HepG2 (cell line): ENCODE measurements around the gene TNFRSF25. TPM values are rescaled to one million over a fixed set of nuclear protein-coding genes. Genes with fewer than 3 reads are reported as not detected.

Experiments used
- ATAC-seq: fragments of 200-7000 bp; cut with Tn5 transposase; 3 replicates; pipeline ENCODE4 v1.9.1; 2020; ENCODE audit warnings: mild to moderate bottlenecking, moderate library complexity
- BruUV-seq: library from RNA; stranded (reverse); fragments of 400-500 nt; replicated peaks from 2 replicates; lab custom pipeline; 2021; lab: Mats Ljungman, UMichigan
- CTCF ChIA-PET: fragments of 300-600 bp; formaldehyde crosslinking; extraction: SDS; loops from one replicate; lab custom pipeline; 2021; ENCODE audit warnings: low total read pairs, inconsistent platforms, low intra/inter-chr PET ratio; lab: Yijun Ruan, JAX
- POLR2A ChIA-PET: fragments of 350-600 bp; sonication (Branson Sonifier 250); formaldehyde crosslinking; loops from one replicate; lab custom pipeline; 2020; ENCODE audit warnings: antibody characterized with exemption, inconsistent platforms; lab: Yijun Ruan, JAX
- DNase-seq: peaks from one replicate; pipeline ENCODE4 v3.0.0-alpha.2; 2015; ENCODE audit warnings: low spot score
- FAIRE-seq: peaks from 3 replicates; lab custom pipeline; 2011; peaks lifted over from hg19 to GRCh38; lab: Jason Lieb, UNC
- H2AFZ ChIP-seq: one replicate; pipeline ENCODE4 v1.6.1; 2011; ENCODE audit warnings: low read length, inconsistent platforms
- H3K27ac ChIP-seq: fragments of 300-600 bp; 3 replicates; pipeline ENCODE4 v1.8.0; 2011; ENCODE audit warnings: mixed run types, mild to moderate bottlenecking, mixed read lengths, low read length, inconsistent platforms; ENCODE audit not compliant: insufficient read depth; ENCODE audit errors: extremely low read length
- H3K27me3 ChIP-seq, 2 experiments: fragments of 200-600 bp in 1 of 2; 2 replicates in 1 of 2; 3 replicates in 1 of 2; pipeline versions ENCODE4 v1.6.0 to v1.8.0; 2011; ENCODE audit warnings: low read length in 2 of 2, mild to moderate bottlenecking in 2 of 2, moderate library complexity in 2 of 2, inconsistent platforms in 1 of 2; ENCODE audit not compliant: insufficient read depth in 2 of 2, control insufficient read depth in 1 of 2
- H3K36me3 ChIP-seq, 2 experiments: fragments of 200-600 bp in 1 of 2; replicated peaks in 1 of 2; 2 replicates in 1 of 2; 3 replicates in 1 of 2; pipeline versions ENCODE4 v1.5.1 to v1.8.0; 2011; ENCODE audit warnings: low read length in 2 of 2, inconsistent platforms in 1 of 2; ENCODE audit not compliant: insufficient read depth in 2 of 2, control insufficient read depth in 1 of 2
- H3K4me1 ChIP-seq: 2 replicates; pipeline ENCODE4 v1.5.1; 2012; ENCODE audit warnings: low read length, inconsistent platforms; ENCODE audit not compliant: insufficient read depth
- H3K4me2 ChIP-seq: 2 replicates; pipeline ENCODE4 v1.6.0; 2011; ENCODE audit warnings: low read depth, low read length, inconsistent platforms
- H3K4me3 ChIP-seq, 3 experiments: fragments of 200-600 bp in 1 of 3; sonication (generic), shearing (Covaris generic) in 1 of 3; replicated peaks in 1 of 3; 2 replicates each; pipeline ENCODE4 v1.5.1; 2011 to 2016; ENCODE audit warnings: low read length in 3 of 3, inconsistent platforms in 2 of 3, low read depth in 2 of 3, mild to moderate bottlenecking in 2 of 3, control low read depth in 1 of 3, mixed read lengths in 1 of 3; ENCODE audit not compliant: insufficient read depth in 1 of 3
- H3K79me2 ChIP-seq: one replicate; pipeline ENCODE4 v1.6.1; 2011; ENCODE audit warnings: low read length, inconsistent platforms; ENCODE audit not compliant: insufficient read depth
- H3K9ac ChIP-seq: 2 replicates; pipeline ENCODE4 v1.6.0; 2011; ENCODE audit warnings: mild to moderate bottlenecking, low read depth, low read length, inconsistent platforms; ENCODE audit not compliant: insufficient read depth
- H3K9me3 ChIP-seq: 2 replicates; pipeline ENCODE4 v1.5.1; 2012; ENCODE audit warnings: mild to moderate bottlenecking, low read length
- H4K20me1 ChIP-seq: 2 replicates; pipeline ENCODE4 v1.6.0; 2011; ENCODE audit warnings: inconsistent platforms, mild to moderate bottlenecking, low read length, moderate library complexity; ENCODE audit not compliant: insufficient read depth
- NCOA2 ChIP-seq: sonication (generic); formaldehyde crosslinking; IDR thresholded peaks from 2 replicates; pipeline ENCODE4 v1.8.0; 2022; ENCODE audit warnings: inconsistent platforms
- PITX1 ChIP-seq: sonication (generic); formaldehyde crosslinking; IDR thresholded peaks from 2 replicates; pipeline ENCODE4 v1.5.1; 2020; ENCODE audit warnings: mild to moderate bottlenecking, missing genetic modification reagents
- RCOR2 ChIP-seq: IDR thresholded peaks from 2 replicates; pipeline ENCODE4 v1.6.1; 2016; ENCODE audit warnings: missing biosample characterization, missing genetic modification reagents
- SALL1 ChIP-seq: sonication (generic); formaldehyde crosslinking; IDR thresholded peaks from 2 replicates; pipeline ENCODE4 v1.8.0; 2022; ENCODE audit warnings: mild to moderate bottlenecking, missing genetic modification reagents
- ZEB1 ChIP-seq: IDR thresholded peaks from 2 replicates; pipeline ENCODE4 v1.6.1; 2012; ENCODE audit warnings: mild to moderate bottlenecking, low read depth, inconsistent platforms; ENCODE audit not compliant: insufficient replicate concordance
- ZNF562 ChIP-seq: sonication (generic); formaldehyde crosslinking; IDR thresholded peaks from 2 replicates; pipeline ENCODE4 v1.8.0; 2022; ENCODE audit warnings: missing genetic modification reagents, borderline replicate concordance
- ZNF891 ChIP-seq: sonication (generic); formaldehyde crosslinking; IDR thresholded peaks from 2 replicates; pipeline ENCODE4 v1.5.0; 2020; ENCODE audit warnings: mild to moderate bottlenecking, missing genetic modification reagents
- WGBS: methylation state at CpG from one replicate; pipeline ENCODE4 v1.1.6; 2017; ENCODE audit warnings: low lambda C conversion rate; 5-methylcytosine and 5-hydroxymethylcytosine counted together
- in situ Hi-C: cut with HindIII; loops from 2 replicates; pipeline ENCODE4 v1.10.0; 2017; ENCODE audit warnings: low pct_unique_long_range_greater_than_20kb; ENCODE audit not compliant: extremely low pct_ligation_motif_present
- intact Hi-C: fragments of 100-400 bp; cut with micrococcal nuclease; formaldehyde crosslinking; loops from one replicate; pipeline ENCODE4 v1.10.0; 2022; ENCODE audit not compliant: unreplicated experiment
- polyA plus RNA-seq, 8 experiments: library from polyadenylated mRNA; depleted of rRNA in 3 of 8; stranded (reverse) in 7 of 8; unstranded in 1 of 8; fragments of >200 nt; fragmentation: Illumina TruSeq in 4 of 8; extraction: Trizol in 4 of 8; gene quantifications; 2 replicates each; pipeline versions ENCODE4 v1.2.1 to v1.2.3, GENCODE V29; 2011 to 2016; ENCODE audit warnings: low read depth in 4 of 8, missing spikeins in 1 of 8, mixed read lengths in 1 of 8; ENCODE audit not compliant: insufficient read depth in 1 of 8
- total RNA-seq, 5 experiments: library from RNA; depleted of rRNA; stranded (reverse); fragments of >200 nt; fragmentation: Illumina TruSeq; extraction: Trizol; gene quantifications; 2 replicates each; pipeline ENCODE4 v1.2.3, GENCODE V29; 2016; ENCODE audit warnings: low read depth in 1 of 5
- TF ChIP-seq, protein P1 (sequence below): sonication (generic); formaldehyde crosslinking; IDR thresholded peaks from 2 replicates; pipeline ENCODE4 v1.4.0; 2020; ENCODE audit warnings: missing genetic modification reagents, borderline replicate concordance
- TF ChIP-seq, protein P2 (sequence below): sonication (generic); formaldehyde crosslinking; IDR thresholded peaks from 2 replicates; pipeline ENCODE4 v1.4.0; 2020; ENCODE audit warnings: mild to moderate bottlenecking, missing genetic modification reagents
- TF ChIP-seq, protein P3 (sequence below): sonication (generic); formaldehyde crosslinking; IDR thresholded peaks from 2 replicates; pipeline ENCODE4 v1.8.1; 2022; ENCODE audit warnings: low read depth, mild to moderate bottlenecking, missing genetic modification reagents
- TF ChIP-seq, protein P4 (sequence below): sonication (generic); formaldehyde crosslinking; IDR thresholded peaks from 2 replicates; pipeline ENCODE4 v1.5.0; 2020; ENCODE audit warnings: missing genetic modification reagents
- TF ChIP-seq, protein P5 (sequence below): sonication (generic); formaldehyde crosslinking; conservative IDR thresholded peaks from 2 replicates; pipeline ENCODE4 v1.8.0; 2022; ENCODE audit warnings: missing genetic modification reagents

TNFRSF25 gene
- total and polyA plus RNA-seq, 2 of the 13 experiments (the other 11 are each of a cell fraction or from before 2014, with no cell fraction given), result 1.4 to 1.5 TPM

DNA sequence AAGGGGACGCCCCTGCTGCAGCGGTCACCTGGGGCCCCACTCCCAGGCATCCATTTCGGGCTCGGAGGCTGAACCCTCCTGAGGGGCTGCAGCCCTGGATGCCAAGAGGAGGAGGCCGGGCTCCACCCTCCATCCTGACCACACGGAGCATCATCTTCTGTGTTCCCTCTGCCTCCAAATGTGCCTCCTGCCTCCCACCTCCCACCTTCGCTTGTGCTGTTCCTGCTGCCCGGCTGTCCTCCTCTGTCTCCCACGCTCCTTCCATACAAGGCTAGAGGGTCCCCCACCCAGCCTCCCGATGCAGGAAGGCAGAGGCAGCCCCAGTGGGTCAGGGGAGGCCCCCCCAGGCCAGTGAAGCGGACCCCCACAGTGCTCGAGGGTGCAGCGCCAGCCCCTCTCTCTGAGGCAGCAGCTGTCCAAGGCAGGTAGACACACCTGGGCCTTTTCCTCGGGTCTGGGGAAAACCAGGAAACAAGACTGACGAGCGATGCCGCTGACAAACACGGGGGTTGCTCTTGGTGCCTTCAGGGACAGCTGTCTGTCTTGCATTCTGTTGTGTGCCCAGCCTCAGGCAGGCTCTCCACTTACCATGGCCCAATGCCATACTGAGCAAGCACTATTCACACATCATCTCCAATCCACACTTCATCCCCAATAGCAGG is 42.3 kb upstream of the TNFRSF25 start:
- no TSS peak for BruUV-seq
- FAIRE-seq (no peak), ATAC-seq (no peak), DNase-seq (no peak)
- TF ChIP-seq SALL1 (CRISPR knock-in tag), result no peak
- TF ChIP-seq ZNF562 (CRISPR knock-in tag), result no peak
- no peak for TF ChIP-seq ZNF891 (CRISPR knock-in tag)
- no peak for TF ChIP-seq PITX1 (CRISPR knock-in tag)
- TF ChIP-seq, protein P1, sequence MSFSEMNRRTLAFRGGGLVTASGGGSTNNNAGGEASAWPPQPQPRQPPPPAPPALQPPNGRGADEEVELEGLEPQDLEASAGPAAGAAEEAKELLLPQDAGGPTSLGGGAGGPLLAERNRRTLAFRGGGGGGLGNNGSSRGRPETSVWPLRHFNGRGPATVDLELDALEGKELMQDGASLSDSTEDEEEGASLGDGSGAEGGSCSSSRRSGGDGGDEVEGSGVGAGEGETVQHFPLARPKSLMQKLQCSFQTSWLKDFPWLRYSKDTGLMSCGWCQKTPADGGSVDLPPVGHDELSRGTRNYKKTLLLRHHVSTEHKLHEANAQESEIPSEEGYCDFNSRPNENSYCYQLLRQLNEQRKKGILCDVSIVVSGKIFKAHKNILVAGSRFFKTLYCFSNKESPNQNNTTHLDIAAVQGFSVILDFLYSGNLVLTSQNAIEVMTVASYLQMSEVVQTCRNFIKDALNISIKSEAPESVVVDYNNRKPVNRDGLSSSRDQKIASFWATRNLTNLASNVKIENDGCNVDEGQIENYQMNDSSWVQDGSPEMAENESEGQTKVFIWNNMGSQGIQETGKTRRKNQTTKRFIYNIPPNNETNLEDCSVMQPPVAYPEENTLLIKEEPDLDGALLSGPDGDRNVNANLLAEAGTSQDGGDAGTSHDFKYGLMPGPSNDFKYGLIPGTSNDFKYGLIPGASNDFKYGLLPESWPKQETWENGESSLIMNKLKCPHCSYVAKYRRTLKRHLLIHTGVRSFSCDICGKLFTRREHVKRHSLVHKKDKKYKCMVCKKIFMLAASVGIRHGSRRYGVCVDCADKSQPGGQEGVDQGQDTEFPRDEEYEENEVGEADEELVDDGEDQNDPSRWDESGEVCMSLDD (CRISPR knock-in tag), result no peak
- TF ChIP-seq, protein P2, sequence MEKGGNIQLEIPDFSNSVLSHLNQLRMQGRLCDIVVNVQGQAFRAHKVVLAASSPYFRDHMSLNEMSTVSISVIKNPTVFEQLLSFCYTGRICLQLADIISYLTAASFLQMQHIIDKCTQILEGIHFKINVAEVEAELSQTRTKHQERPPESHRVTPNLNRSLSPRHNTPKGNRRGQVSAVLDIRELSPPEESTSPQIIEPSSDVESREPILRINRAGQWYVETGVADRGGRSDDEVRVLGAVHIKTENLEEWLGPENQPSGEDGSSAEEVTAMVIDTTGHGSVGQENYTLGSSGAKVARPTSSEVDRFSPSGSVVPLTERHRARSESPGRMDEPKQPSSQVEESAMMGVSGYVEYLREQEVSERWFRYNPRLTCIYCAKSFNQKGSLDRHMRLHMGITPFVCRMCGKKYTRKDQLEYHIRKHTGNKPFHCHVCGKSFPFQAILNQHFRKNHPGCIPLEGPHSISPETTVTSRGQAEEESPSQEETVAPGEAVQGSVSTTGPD, result no peak
- no peak for TF ChIP-seq RCOR2 (CRISPR knock-in tag)
- TF ChIP-seq, protein P3, sequence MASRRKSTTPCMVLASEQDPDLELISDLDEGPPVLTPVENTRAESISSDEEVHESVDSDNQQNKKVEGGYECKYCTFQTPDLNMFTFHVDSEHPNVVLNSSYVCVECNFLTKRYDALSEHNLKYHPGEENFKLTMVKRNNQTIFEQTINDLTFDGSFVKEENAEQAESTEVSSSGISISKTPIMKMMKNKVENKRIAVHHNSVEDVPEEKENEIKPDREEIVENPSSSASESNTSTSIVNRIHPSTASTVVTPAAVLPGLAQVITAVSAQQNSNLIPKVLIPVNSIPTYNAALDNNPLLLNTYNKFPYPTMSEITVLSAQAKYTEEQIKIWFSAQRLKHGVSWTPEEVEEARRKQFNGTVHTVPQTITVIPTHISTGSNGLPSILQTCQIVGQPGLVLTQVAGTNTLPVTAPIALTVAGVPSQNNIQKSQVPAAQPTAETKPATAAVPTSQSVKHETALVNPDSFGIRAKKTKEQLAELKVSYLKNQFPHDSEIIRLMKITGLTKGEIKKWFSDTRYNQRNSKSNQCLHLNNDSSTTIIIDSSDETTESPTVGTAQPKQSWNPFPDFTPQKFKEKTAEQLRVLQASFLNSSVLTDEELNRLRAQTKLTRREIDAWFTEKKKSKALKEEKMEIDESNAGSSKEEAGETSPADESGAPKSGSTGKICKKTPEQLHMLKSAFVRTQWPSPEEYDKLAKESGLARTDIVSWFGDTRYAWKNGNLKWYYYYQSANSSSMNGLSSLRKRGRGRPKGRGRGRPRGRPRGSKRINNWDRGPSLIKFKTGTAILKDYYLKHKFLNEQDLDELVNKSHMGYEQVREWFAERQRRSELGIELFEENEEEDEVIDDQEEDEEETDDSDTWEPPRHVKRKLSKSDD, result no peak
- TF ChIP-seq NCOA2 (CRISPR knock-in tag), result no peak
- TF ChIP-seq, protein P4, sequence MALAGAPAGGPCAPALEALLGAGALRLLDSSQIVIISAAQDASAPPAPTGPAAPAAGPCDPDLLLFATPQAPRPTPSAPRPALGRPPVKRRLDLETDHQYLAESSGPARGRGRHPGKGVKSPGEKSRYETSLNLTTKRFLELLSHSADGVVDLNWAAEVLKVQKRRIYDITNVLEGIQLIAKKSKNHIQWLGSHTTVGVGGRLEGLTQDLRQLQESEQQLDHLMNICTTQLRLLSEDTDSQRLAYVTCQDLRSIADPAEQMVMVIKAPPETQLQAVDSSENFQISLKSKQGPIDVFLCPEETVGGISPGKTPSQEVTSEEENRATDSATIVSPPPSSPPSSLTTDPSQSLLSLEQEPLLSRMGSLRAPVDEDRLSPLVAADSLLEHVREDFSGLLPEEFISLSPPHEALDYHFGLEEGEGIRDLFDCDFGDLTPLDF (CRISPR knock-in tag), result no peak
- TF ChIP-seq, protein P5, sequence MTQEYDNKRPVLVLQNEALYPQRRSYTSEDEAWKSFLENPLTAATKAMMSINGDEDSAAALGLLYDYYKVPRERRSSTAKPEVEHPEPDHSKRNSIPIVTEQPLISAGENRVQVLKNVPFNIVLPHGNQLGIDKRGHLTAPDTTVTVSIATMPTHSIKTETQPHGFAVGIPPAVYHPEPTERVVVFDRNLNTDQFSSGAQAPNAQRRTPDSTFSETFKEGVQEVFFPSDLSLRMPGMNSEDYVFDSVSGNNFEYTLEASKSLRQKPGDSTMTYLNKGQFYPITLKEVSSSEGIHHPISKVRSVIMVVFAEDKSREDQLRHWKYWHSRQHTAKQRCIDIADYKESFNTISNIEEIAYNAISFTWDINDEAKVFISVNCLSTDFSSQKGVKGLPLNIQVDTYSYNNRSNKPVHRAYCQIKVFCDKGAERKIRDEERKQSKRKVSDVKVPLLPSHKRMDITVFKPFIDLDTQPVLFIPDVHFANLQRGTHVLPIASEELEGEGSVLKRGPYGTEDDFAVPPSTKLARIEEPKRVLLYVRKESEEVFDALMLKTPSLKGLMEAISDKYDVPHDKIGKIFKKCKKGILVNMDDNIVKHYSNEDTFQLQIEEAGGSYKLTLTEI (CRISPR knock-in tag), result no peak
- TF ChIP-seq ZEB1, result no peak
- peaks cover 23 to 49% of the 10 kb centered on the region in 2 experiments; a peak in 4 of 5 replicates for H3K27me3 ChIP-seq
- in situ Hi-C loops (no loop called here), intact Hi-C loops (no loop called here)
- ChIA-PET CTCF (no interaction called here), POLR2A (interaction anchor here (0.6 to 1.3 kb wide), 2 partner anchors 9 to 15 kb away, joined by 3 to 5 read pairs; no protein-coding TSS in a partner anchor)
- H3K4me3 ChIP-seq, result no peak overlapping the region
- H3K27ac ChIP-seq, result no peak overlapping the region
- H3K9me3 ChIP-seq, result no peaks in the 10 kb centered on the region
- H3K4me2 ChIP-seq, result no peak overlapping the region
- H3K36me3 ChIP-seq, result no peaks in the 10 kb centered on the region
- 36% methylated on average over 5 of the region's 18 CpGs for WGBS
- H3K79me2 ChIP-seq, result no peaks in the 10 kb centered on the region
- H3K9ac ChIP-seq, result no peak overlapping the region
- no peak overlapping the region for H2AFZ ChIP-seq
- peaks cover 70% of the 10 kb centered on the region for H3K4me1 ChIP-seq
- H4K20me1 ChIP-seq, result no peaks in the 10 kb centered on the region
